Osteoblast (primary cell): Measurements from ENCODE around the gene INHBC. TPM values are rescaled to one million over a fixed set of nuclear protein-coding genes. Genes with fewer than 3 reads are reported as not detected.

ENCODE experiments used
- DNase-seq: peaks from one replicate; pipeline ENCODE4 v3.0.0; 2011; ENCODE audit warnings: low spot score, mixed read lengths; ENCODE audit not compliant: insufficient read length; ENCODE audit errors: missing footprints
- H2AFZ ChIP-seq: 2 replicates; pipeline ENCODE4 v1.6.0; 2011; ENCODE audit warnings: mild to moderate bottlenecking, low read length
- H3K27ac ChIP-seq: 2 replicates; pipeline ENCODE4 v1.5.1; 2011; ENCODE audit warnings: mild to moderate bottlenecking, low read depth, low read length, moderate library complexity
- H3K27me3 ChIP-seq: 2 replicates; pipeline ENCODE4 v1.6.0; 2012; ENCODE audit warnings: mild to moderate bottlenecking, control low read depth, inconsistent platforms, low read length, moderate library complexity; ENCODE audit not compliant: insufficient read depth
- H3K36me3 ChIP-seq: 2 replicates; pipeline ENCODE4 v1.5.1; 2011; ENCODE audit warnings: mild to moderate bottlenecking, low read length, control low read depth, moderate library complexity; ENCODE audit not compliant: insufficient read depth
- H3K4me1 ChIP-seq: 2 replicates; pipeline ENCODE4 v1.5.1; 2011; ENCODE audit warnings: mild to moderate bottlenecking, low read length, control low read depth, moderate library complexity; ENCODE audit not compliant: insufficient read depth
- H3K4me2 ChIP-seq: 2 replicates; pipeline ENCODE4 v1.6.0; 2011; ENCODE audit warnings: mild to moderate bottlenecking, low read length; ENCODE audit not compliant: insufficient read depth
- H3K4me3 ChIP-seq: fragments of 200-600 bp; sonication (generic); 3 replicates; pipeline ENCODE4 v1.5.1; 2012; ENCODE audit warnings: mild to moderate bottlenecking, low read length, inconsistent platforms; ENCODE audit not compliant: insufficient read depth
- H3K79me2 ChIP-seq: 2 replicates; pipeline ENCODE4 v1.6.0; 2012; ENCODE audit warnings: mild to moderate bottlenecking, low read length, control low read depth, inconsistent platforms; ENCODE audit not compliant: insufficient read depth
- H3K9me3 ChIP-seq: 2 replicates; pipeline ENCODE4 v1.5.1; 2011; ENCODE audit warnings: low read depth, low read length, control low read depth
- H4K20me1 ChIP-seq: 2 replicates; pipeline ENCODE4 v1.6.0; 2012; ENCODE audit warnings: mild to moderate bottlenecking, low read length, control low read depth; ENCODE audit not compliant: insufficient read depth
- total RNA-seq: library from RNA; depleted of rRNA; stranded (reverse); fragments of >200 nt; gene quantifications from 2 replicates; pipeline ENCODE4 v1.2.3, GENCODE V29; 2012
- TF ChIP-seq, protein P1 (sequence below): IDR thresholded peaks from 2 replicates; pipeline ENCODE4 v1.5.1; 2011; ENCODE audit warnings: mild to moderate bottlenecking, low read depth, low read length, moderate library complexity; ENCODE audit errors: extremely low read depth

Gene INHBC
- total RNA-seq, 1 donor, result not detected

DNA sequence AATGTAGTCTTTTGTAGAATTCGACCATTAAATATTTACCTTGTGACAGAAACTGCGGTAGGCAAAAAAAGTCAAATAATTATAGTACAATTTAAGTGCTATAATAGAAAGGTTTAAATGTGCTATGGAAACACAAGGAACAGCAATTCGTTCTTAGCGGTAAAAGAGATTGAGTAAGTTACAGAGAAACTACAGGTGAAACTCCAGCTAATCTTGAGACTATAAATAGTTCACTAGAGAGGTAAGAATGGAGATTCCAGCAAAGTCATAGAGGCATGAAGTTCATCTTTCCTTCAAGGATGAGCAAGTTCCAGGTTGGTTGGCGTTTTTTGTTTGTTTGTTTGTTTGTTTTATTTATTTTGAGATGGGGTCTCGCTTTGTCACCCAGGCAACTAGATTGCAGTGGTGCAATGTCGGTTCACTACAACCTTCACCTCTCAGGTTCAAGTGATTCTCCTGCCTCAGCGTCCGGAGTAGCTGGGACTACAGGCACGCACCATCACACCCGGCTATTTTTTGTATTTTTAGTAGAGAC, 2.9 kb upstream of the INHBC start:
- DNase-seq, result no peak
- Histone ChIP-seq H3K4me3 (peak overlapping the region; percentile 77), H3K4me2 (peak overlapping the region; percentile 81), H3K27ac (peak overlapping the region; percentile 89), H3K9me3 (no peaks in the 10 kb centered on the region), H2AFZ (peak overlapping the region; percentile 92), H3K4me1 (peaks cover 12% of the 10 kb centered on the region), H3K79me2 (peaks cover 35% of the 10 kb centered on the region), H3K27me3 (no peaks in the 10 kb centered on the region), H3K36me3 (no peaks in the 10 kb centered on the region), H4K20me1 (no peaks in the 10 kb centered on the region)
- TF ChIP-seq, protein P1, sequence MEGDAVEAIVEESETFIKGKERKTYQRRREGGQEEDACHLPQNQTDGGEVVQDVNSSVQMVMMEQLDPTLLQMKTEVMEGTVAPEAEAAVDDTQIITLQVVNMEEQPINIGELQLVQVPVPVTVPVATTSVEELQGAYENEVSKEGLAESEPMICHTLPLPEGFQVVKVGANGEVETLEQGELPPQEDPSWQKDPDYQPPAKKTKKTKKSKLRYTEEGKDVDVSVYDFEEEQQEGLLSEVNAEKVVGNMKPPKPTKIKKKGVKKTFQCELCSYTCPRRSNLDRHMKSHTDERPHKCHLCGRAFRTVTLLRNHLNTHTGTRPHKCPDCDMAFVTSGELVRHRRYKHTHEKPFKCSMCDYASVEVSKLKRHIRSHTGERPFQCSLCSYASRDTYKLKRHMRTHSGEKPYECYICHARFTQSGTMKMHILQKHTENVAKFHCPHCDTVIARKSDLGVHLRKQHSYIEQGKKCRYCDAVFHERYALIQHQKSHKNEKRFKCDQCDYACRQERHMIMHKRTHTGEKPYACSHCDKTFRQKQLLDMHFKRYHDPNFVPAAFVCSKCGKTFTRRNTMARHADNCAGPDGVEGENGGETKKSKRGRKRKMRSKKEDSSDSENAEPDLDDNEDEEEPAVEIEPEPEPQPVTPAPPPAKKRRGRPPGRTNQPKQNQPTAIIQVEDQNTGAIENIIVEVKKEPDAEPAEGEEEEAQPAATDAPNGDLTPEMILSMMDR, result no peak

DNA sequence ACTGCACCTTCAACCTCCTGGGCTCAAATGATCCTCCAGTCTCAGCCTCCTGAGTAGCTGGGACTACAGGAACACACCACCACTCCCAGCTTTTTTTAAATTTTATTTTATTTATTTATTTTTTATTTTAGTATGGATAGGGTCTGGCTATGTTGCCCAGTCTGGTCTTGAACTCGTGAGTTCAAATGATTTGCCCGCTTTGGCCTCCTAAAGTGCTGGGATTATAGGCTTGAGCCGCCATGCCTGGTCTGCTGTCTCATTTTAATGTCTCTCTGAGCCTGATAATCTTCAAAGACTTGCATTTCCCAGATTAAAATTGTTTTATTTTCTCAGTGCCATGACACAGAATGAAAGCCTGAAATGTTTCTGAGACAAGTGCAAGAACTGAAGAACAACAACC, 1.2 kb upstream of the INHBC start:
- Histone ChIP-seq H3K27ac (no peak overlapping the region), H3K79me2 (peaks cover 22% of the 10 kb centered on the region), H3K4me3 (no peak overlapping the region), H3K9me3 (no peaks in the 10 kb centered on the region), H3K27me3 (no peaks in the 10 kb centered on the region), H2AFZ (no peak overlapping the region), H3K4me1 (peaks cover 12% of the 10 kb centered on the region), H4K20me1 (no peaks in the 10 kb centered on the region), H3K36me3 (no peaks in the 10 kb centered on the region), H3K4me2 (no peak overlapping the region)
- no peak for DNase-seq
- TF ChIP-seq, protein P1, result no peak

DNA sequence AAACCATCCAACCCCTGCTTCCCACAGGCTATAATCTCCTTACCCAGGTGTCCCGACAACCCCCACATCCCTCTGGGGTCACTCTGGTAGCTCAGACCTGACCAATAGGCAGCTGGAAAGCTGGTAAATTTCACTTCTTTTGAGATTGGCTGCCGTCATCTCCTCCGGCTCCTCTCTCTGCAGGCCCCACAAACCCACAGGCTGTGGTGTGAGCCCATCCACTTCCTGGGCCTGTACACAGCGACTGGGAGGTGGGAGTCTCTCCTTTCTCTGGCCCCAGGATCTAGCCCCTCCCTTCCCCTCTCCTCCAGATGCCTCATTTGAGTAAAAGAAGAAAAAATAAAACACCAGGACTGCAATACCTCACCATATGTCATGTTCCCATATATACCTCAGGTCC, 709 bp downstream of the INHBC start:
- H3K27me3 ChIP-seq, result no peaks in the 10 kb centered on the region
- H3K27ac ChIP-seq, result no peak overlapping the region
- peaks cover 4% of the 10 kb centered on the region for H3K4me1 ChIP-seq
- no peaks in the 10 kb centered on the region for H4K20me1 ChIP-seq
- H2AFZ ChIP-seq, result peak overlapping the region; percentile 62
- H3K36me3 ChIP-seq, result no peaks in the 10 kb centered on the region
- H3K79me2 ChIP-seq, result peaks cover 3% of the 10 kb centered on the region
- TF ChIP-seq, protein P1, result no peak
- H3K9me3 ChIP-seq, result no peaks in the 10 kb centered on the region
- no peak overlapping the region for H3K4me2 ChIP-seq
- H3K4me3 ChIP-seq, result no peak overlapping the region
- no peak for DNase-seq

DNA sequence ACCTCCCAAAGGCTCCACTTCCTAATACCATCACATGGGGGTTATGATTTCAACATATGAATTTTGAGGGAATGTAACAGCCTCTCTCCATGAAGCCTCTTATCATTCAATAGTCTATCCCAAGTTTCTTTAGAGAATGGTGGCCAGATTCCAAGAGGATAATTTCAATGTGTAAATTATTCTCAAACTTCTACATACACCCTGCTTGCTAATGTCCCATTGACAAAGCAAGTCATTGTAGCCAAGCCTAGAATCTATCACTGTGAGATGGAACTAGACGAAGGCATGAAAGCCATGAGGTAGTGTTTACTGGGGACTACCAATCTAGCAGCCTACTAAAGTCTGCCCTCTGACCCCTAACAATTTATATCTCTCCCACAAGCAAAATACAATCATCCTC, 3.8 kb downstream of the INHBC start:
- Histone ChIP-seq H3K27me3 (no peaks in the 10 kb centered on the region), H3K4me3 (no peak overlapping the region), H3K79me2 (no peaks in the 10 kb centered on the region), H3K4me1 (no peaks in the 10 kb centered on the region), H4K20me1 (no peaks in the 10 kb centered on the region), H2AFZ (no peak overlapping the region), H3K36me3 (no peaks in the 10 kb centered on the region), H3K9me3 (no peaks in the 10 kb centered on the region), H3K27ac (no peak overlapping the region), H3K4me2 (no peak overlapping the region)
- TF ChIP-seq, protein P1, result no peak
- no peak for DNase-seq
